HG03432 (cell line): ENCODE measurements around the gene EXD3.
"Not testable (repeated sequence)": the region's sequence is repeated elsewhere in the genome, so short reads cannot be mapped to it uniquely, and the experiment has no call there.

Experiments
- ATAC-seq: cut with Tn5 transposase; IDR thresholded peaks from one replicate; pipeline ENCODE4 v1.9.1; 2021; ENCODE audit warnings: mild to moderate bottlenecking, moderate library complexity; ENCODE audit not compliant: unreplicated experiment

EXD3 gene

DNA sequence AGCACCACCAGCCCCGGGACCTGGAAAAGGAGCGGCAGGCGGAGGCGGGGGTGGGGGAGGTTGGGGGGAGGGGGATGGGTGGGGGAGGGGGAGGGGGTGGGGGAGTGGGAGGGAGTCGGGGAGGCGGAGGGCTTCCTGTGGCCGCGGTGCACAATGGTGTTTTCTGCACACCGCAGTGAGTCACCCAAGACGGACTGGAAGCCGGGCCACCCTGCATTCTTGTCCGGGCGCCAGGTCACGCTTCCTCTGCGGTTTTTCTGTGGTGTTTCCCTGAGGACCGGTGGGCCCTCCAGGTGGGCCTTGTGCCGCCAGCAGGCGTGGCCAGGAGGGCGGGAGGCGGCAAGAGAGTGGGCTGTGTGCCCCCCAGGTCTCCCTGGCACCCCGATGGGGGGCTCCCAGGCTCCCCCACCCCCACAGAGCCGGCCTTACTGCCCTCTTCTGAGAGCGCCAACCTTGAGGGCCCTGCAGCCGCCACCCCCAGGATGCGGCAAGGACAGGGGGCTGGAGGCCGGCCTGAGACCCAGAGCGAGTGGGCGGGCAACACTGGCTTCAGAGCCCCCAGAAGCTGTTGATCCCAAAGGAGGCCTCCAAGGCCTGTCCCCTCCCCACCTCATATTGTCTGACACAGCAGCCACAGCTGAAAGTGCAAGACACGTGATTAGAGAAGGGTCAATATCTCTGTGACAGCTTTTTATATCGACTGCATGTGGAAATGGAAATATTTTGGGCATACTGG lies 11.1 kb downstream of the EXD3 start:
- ATAC-seq: peak; percentile 42

DNA sequence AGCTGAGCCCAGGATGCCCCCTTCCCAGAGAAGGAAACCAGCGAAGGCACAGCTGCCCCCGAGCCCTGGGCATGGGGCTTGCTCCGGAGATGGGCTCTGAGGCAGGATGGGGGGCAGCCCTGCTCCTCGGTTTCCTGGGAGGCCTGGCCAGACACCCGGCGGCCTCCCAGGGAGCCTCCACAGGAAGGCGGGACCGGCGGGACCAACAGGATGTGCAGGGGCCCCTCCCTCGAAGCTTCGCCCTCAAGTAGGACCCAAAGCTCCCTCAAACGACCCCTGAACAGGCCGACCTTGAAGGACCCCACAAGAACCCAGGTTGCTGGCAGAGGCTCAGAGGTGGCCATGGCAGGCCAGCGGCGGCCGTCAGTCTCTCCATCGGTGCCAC lies 11.7 kb downstream of the EXD3 start:
- ATAC-seq: no peak

DNA sequence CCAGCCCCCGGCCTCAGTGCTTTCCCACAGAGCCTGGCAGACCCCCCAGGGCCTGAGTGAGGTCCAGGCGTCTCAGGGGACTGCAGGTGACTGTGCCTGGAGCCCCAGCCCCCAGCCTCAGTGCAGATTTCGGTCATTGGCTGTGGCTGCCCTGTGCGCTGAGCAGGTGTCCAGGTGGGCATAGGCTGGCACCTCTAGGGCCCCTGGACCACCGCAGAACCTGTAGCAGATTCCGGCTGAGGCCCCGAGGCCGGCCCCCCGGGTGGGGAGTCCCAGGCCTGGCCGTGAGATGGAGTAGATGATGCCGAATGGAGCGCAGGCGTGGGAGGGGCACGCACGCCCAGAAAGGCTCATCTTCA lies 12.1 kb downstream of the EXD3 start:
- no peak for ATAC-seq

DNA sequence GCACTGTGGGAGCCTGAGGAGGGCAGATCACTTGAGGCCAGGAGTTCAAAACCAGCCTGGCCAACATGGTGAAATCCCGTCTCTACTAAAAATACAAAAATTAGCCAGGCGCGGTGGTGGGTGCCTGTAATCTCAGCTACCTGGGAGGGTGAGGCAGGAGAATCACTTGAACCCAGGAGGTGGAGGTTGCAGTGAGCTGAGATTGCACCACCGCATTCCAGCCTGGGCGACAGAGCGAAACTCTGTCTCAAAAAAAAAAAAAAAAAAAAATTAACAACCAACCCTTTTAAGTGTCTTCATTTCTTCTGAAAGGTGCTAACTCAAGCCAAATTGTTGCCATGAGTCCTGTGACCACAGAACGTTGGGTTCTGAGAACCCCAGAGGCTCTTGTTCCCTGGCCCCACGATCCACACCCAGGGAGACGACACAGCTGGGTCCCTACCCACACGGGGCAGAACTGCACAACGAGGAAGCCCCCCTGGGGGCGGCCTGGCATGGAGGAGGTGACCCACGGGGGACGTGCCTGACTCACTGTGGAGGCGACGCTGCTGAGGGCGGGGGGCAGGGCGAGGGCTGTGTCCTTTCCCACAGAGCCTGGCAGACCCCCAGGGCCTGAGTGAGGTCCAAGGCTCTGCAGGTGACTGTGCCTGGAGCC lies 12.6 kb downstream of the EXD3 start:
- ATAC-seq: not testable (repeated sequence)

DNA sequence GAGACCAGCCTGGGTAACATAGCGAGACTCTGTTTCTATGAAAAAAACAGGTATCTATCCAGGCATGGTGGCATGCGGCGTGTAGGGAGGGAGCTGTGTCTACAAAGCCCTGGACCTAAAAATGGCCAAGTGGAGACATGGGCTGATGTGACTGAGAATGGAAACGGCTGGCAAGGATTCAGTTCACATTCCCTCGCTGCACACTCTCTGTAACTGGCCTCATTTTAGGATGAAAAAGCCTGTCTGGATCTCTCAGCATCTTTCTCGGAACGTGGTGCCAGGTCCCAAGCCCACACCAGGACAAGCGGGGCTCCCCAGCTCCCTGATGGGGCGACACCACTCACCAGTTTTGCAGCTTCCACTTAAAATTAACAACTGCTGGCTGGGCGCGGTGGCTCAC lies 13.4 kb downstream of the EXD3 start:
- ATAC-seq: no peak

DNA sequence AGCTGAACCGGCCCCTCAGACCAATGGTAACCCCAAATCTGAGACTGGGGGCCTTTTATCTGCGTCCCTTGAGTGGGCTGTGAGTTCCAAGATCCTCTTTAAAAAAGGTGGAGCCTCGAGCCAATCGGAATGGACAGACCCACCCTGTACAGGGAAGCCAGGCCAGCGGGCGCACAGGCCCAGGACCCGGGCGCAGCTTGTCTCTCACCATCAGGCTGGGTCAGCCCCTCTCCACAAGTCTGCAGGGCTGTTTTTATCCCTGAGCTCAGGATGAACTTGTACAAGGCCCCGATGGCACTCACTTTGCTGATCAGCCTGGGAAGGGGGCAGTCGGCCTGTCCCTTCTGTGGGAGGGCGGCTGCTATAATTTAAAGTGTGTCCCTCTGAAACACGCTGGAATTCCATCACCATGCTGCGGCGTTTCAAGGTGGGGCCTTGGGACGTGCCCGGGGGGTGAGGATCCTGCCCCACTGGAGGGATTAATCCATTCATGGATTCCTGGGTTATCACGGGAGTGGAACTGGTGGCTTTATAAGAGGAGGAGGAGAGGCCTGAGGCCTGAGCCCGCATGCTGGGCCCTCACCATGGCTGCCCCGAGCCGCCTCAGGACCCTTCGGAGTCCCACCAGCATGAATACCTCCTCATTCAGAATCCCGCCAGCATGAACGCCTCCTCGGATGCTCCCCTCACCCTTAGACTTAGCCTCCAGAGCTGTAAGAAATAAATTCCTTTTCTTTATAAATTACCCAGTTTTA lies 14.1 kb downstream of the EXD3 start:
- ATAC-seq: no peak

- no peak for ATAC-seq
Measured at GRCh38 chr9:137407590-137408300, 15.2 kb downstream of the EXD3 start.

- ATAC-seq: peak; percentile 49
Measured at GRCh38 chr9:137406876-137407589, 15.9 kb downstream of the EXD3 start.

GRCh38 chr9:137406085-137406760 lies 16.7 kb downstream of the EXD3 start:
- no peak for ATAC-seq

DNA sequence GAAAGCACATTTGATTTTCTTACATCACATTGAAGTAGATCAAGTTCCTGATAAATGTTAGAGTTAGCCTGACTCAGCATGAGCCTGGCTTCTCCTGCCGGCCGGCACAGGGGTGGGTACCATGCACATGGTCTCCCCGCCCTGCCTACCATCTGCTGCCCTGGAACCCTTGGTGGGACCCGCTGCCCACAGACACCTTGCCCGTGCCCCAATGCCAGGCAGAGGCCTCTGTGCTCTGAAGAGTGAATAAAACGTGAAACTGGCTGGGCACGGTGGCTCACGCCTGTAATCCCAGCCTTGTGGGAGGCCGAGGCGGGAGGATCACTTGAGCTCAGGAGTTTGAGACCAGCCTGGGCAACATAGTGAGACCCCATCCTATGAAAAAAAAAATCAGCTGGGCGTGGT lies 17.3 kb downstream of the EXD3 start:
- no peak for ATAC-seq

- ATAC-seq: no peak
Measured at GRCh38 chr9:137404961-137405567, 17.9 kb downstream of the EXD3 start.

DNA sequence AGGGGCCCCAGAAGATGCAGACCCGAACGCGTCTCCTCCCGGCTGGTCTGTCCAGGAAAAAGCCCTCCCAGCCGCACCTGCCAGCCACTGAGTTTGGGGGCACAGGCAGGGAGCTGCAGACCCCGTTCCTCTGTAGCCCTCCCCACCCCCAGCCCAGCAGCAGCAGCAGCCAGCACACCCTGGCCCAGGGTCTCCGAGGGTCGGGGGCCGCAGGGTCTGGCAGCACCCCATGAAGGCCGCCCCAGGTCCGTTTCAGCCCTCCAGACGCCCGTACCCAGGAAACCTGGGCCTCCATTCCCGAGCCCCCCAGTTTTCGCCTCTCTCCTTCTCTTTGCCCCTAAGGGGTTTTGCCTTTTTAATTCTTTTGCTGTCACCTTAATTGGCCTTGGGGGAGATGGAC lies 19.7 kb downstream of the EXD3 start:
- ATAC-seq: no peak

GRCh38 chr9:137402746-137403145 lies 20.2 kb downstream of the EXD3 start:
- no peak for ATAC-seq

DNA sequence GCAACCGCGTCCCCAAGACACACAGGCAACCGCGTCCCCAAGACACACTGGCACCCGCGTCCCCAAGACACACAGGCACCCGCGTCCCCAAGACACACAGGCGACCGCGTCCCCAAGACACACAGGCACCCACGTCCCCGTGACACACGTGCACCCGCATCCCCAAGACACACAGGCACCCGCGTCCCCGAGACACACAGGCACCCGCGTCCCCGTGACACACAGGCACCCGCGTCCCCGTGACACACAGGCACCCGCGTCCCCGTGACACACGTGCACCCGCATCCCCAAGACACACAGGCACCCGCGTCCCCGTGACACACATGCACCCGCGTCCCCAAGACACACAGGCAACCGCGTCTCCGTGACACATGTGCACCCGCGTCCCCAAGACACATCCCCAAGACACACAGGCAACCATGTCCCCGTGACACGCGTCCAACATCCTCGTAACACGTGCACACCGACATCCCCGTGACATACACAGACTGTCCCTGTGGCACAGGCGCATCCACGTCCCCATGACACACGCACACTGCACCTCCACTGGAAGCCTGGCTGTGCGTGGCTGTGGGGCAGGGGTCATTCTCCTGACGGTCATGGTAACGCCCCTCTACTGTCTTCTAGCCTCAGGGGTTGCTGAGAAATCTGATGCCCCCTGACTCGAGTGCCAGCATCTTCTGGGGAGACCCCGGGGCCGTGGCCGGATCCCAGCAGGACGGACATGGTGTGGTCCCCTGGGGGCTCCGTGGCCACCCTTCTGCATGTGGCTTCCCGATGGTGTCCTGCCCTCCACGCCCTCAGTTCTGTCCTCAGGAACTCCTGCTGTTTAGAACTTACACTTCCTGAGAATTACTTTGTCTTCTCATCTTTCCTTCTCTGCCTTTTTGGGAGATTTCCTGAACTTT lies 24.1 kb downstream of the EXD3 start:
- no peak for ATAC-seq

GRCh38 chr9:137397675-137398423 lies 25.1 kb downstream of the EXD3 start:
- ATAC-seq: no peak

DNA sequence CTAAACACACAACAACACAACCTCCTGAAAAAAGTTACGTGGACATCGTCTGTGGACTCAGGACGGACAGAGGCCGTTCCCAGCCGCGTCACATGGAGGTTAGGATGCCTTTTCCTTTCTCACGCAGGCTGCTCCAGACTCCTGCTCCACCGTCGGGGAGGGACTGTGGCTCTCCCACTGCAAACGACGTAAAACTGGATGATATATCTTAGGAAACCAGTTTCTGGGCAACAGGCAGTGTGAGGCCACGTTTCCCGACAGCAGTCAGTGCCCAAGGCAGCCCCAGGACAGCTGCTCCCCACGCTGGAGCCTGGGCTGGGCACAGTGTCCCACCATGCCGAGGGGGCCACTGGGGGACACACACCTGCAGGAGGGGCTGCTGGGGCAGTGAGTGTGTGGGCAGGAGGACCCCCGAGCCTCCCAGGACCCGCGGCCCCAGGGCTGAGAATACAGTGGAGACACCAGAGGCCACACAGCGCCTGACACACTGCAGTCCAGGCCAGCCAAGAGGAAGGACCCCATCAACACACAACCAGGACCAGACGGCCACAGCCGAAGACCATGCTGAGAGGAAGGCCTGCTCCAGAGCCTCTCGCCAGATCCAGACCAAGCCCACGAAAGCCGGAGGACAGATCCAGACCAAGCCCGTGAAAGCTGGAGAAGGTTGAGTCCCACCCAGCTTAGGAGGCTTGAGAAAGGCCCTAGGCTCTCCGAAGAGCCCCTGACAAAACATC lies 26.2 kb downstream of the EXD3 start:
- ATAC-seq: no peak

DNA sequence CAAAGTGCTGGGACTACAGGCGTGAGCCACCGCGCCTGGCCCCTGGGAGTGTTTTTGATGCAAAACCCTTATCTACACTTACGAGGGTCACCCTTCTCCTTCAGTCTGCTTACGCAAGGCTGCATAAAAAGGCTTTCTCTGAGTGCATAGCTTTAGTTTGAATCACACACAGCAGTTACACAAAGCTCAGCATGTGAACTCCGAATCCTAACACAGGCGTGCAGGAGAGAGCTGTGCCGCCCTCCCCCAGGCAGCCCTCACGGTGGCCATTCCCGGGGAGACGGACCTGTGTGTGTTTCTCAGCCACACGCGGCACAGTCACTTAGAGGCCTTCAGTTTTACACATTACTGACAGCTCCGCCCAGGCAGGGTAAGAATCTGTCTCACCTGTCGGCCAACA lies 26.7 kb downstream of the EXD3 start:
- no peak for ATAC-seq

- no peak for ATAC-seq
Measured at GRCh38 chr9:137395666-137396010, 27.3 kb downstream of the EXD3 start.
